GM12874 (cell line): ENCODE data around the gene BAIAP2.

ENCODE experiments used
- CTCF ChIP-seq: IDR thresholded peaks from 2 replicates; pipeline ENCODE4 v1.5.1; 2011; ENCODE audit warnings: low read depth, mild to moderate bottlenecking, control low read depth, low read length, moderate library complexity; ENCODE audit not compliant: insufficient read depth

BAIAP2 gene

GRCh38 chr17:81027591-81028505 is 7.1 kb upstream of the BAIAP2 start:
- TF ChIP-seq CTCF = no peak

GRCh38 chr17:81028506-81028858 is 6.5 kb upstream of the BAIAP2 start:
- TF ChIP-seq CTCF = no peak

GRCh38 chr17:81029859-81030258 is 5.1 kb upstream of the BAIAP2 start:
- no peak for TF ChIP-seq CTCF

GRCh38 chr17:81030741-81031565 is 4.0 kb upstream of the BAIAP2 start:
- no peak for TF ChIP-seq CTCF

GRCh38 chr17:81031566-81032550 is 3.1 kb upstream of the BAIAP2 start:
- TF ChIP-seq CTCF = no peak

GRCh38 chr17:81032641-81033480 is 2.1 kb upstream of the BAIAP2 start:
- TF ChIP-seq CTCF = no peak
